Kasumi-1 (cell line): ENCODE data around the gene SORL1-AS1.

Experiments
- DNase-seq, 2 experiments: peaks; one replicate each; lab custom pipeline; 2025; lab: John Stamatoyannopoulos, UW

SORL1-AS1 gene

DNA sequence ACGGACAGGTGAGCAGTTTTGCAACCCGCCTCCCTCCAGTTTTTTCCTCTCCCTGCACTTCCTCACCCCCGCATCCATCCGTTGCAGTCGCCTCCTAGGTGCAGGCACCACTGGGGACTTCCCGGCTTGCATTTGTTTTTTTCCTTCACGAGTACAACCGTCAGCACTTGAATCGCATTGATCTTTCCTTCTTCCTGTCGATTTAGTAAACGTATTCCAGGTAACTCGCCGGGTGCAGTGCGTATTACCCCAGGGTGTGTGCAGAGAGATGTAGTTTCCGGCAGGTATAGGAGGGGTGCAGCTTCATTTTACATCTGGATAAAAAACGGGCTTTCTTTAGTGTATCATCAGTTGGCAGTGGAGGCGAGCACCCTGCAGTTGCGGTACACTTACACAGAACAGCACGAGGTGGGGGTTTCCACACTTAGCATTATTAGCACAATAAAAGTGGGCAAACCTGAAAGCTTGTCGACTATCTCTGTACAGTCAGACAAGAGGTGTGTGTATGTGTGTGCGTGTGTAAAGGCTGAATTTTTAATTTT is at the start of gene SORL1-AS1:
SORL1-AS1 (minus strand) TSS at position 359 of the 542 bp plus-strand sequence.
- peak in 1 of 2 experiments; percentile 33 for DNase-seq

DNA sequence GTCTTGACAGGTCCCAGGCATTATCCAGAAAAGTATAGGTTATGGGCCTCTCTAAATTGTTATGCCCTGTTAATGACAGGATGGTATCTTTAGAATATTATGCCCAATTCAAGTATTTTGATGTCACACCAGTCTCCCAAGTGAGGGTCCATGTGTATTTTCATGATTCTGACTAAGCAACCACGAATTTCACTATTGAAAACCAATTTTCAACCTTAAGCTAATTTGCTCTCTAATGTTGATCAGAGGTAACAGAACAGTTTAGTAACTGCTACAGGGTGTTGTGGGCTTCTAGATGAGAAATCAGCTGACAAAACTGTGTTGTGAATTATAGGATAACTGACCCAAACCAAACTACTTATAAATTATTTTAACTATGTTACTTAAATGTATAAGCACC is 48.0 kb upstream of the SORL1-AS1 start:
- no peak for DNase-seq

DNA sequence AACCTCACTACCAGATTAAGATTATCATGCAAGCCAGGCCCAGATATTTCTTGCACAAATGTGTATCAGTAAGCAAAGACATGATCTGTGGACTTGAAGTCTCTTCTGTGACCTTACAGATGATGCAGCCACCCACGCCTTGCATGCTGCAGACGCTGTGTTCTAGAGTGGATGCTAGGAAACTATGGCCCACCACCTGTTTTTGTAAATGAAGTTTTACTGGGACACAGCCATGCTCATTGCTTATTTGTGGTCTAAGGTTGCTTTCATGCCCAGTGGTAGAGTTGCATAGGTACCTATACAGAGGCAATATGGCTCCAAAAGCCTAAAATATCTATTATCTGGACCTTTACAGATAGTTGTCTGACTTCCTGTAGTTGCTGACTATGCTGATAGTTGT is 47.5 kb upstream of the SORL1-AS1 start:
- no peak for DNase-seq

DNA sequence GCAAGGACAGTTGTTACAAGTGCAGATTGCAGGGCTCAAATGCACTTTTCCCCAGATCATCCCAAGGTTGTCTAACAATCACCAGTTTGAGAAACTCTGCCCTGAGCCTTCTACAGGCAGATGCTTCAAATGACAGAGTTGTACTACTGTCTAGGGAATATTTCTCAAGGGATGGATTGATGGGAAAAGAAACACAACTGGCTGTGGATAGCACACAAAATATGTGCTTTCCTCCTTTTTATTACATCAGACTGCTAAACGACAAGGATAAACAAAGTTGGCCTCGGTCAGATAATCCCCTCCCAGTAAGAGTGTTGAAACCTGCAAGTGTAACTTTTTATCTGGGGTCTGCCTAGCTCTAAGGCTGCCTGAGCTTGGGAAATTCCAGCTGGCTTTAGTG is 46.6 kb upstream of the SORL1-AS1 start:
- no peak for DNase-seq

DNA sequence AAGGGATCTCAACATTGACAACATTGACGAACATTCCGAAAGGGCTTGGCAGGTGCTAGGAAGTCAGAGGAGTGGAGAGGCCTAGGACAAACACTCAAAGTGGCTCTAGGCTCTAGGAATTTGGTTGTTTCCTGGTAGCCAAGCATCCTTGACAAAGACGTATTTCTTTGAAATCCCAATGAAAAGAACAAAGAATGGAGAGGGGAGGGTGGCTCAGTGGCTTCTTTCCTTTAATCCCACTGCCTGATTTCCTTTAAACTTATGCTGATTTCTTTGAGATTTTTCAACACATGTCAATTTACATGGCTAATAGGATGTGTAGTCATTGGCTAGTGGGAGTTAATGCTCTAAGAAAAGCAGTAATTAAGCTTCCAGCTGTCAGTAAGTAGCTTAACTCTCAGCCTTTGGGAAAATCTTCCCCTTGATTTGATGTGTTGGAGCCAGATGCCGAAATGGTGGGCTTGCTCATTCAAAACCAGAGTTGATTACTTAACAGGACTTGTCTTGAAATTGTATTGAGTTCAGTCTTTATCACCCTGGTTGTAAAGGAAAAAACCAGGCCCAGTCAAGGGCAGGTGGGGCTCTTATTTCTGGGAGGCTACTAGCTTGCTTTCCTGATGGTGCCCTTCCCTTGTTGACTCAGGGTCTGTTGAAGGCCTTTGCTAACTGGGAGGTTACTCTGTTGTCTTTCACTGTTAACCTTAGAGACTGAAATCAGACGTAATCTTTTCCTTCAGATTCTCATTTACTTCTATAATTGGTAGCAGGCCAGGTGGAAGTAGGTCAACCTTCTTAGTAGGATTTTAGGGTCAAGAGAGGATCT is 44.6 kb upstream of the SORL1-AS1 start:
- no peak for DNase-seq

DNA sequence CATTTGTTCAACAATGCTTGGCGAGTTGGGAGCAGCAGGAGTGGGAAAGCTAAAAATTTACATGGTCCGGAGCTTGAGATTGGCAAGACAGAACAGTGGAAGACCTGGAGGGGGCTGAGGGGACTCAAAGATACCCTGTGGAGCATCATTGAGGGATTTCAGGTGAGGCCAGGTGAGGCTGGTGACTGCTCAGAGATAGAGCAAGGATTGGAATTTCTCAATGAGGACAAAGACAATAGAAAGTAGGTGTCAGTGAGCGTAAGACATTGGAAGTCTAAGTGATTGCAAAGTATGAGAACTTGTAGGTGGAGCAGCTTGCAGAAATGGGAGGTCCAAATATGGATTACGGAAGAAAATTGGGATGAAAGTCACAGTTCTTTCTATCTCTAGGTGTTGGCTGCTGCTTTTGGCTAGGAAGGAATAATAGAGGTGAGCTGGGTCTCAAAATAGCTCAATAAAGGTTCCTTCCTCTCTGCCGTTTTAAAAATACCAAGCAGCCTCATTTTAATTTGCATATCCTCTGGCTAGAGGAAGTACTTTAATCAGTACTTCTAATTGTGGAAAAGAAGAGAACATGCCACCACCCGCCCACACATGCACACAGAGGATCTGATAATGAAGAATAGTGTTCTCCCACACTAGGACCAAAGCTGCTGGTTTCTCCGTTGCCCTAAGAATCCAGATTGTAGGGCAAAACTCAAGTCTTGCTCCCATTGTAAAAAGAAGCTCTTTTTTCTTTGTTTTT is 41.8 kb upstream of the SORL1-AS1 start:
- DNase-seq: peak; percentile 27 to 34

DNA sequence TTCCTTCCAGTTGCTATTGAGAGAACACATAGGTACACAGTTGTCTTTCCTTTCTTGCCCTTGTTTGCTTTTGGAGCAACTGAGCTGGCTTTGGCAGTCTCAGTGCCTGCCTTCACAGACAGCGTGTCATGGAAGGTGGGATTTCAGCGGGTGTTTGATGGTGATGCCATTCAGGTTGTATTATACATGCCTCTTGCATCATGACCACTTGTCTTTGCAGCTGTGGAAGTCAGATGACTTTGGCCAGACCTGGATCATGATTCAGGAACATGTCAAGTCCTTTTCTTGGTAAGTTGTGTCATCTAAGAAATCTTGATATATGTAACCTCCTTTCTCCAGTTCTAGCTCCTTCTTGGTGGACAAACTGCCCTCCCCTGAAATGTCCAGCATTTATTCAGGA is 37.1 kb upstream of the SORL1-AS1 start:
- DNase-seq: no peak

DNA sequence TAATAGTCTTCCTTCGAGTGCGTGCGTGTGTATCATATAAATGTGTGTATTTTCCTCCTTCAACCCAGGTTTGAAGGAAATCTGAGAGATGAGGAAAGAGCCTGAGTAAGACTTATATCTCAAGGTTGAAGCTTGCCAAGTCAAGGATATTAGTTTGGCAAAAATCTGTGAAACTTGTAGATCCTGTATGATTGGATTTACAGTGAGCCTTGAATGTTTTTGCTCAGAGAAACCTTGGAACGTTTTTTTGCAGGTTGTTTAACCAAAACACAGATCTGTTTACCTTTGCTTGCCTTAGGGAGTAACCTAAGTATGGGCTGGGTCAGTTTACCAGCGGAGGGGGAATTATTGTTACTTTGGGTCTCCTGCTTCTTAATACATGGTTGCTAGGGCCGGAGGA is 35.9 kb upstream of the SORL1-AS1 start:
- DNase-seq: no peak

DNA sequence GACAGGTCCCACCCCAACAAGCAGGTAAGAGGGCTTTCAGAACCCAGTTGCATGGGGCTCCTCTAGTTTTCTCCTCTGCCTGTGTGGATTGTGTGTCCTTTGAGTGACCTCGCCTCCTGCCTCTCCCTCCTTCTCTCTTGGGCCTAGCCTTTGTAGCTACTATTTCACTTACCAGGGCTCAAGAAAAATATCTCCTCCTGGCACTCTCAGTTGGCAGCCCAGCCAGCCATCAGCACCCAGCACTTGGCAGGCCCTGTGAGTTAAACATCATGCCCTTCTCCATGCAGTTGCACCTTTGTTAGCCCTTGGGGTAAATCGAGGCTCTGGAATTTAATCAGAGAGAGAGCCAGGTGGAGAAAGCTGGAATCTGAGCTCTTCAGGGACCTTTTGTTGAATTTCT is 35.4 kb upstream of the SORL1-AS1 start:
- DNase-seq: no peak

DNA sequence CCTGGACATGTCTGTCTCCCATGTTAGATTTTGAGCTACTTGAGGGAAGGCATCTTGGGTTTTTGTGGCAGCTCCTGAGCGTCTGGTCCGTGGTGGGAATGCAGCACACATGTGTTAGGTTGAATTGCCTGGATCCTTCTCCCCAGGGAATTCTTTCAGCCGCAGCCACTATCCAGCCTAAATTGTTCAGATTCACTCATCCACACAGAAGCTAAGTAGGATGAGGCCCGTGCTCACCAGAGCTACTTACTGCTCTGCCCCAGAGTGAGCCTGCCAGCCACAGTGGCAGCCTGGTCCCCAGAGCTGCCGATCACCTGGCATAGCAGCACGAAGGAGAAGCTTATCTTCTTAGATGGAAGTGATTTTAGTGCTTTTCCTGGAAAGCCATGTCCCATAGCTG is 34.4 kb upstream of the SORL1-AS1 start:
- no peak for DNase-seq

DNA sequence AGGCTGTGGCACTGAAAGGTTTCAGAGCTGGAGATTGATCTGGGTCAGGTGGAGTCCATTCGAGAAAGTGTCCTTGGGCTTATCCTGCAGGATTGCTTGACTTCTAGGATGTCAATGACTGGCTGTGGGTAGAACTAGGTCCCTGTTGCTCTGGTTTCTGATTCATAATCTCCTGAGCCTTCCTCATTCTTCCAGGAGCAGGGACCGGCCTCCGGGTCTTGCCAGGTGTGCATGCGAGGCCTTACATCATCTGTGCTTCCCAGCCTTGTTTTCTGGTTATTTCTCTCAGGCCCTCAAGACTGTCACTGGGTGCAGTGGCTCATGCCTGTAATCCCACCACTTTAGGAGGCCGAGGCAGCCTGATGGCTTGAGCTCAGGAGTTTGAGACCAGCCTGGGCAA is 33.3 kb upstream of the SORL1-AS1 start:
- no peak for DNase-seq

DNA sequence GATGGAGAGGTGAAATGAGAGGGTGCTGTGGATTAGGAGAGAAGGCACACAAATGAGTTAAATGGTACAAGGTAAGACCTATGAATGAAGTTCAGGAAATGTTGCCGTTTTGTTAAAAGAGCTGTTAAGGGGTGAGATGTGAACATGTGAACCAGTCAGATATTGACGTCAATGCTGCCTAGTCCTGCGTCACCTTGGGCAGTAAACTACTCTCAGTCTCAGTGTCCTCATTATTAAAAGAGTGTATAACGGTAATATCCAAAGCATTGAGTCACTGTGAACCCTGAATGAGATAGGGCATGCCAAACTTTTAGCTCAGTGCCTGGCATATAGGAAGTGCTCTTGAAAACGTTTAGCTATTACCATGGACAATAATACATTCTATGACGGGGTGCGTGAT is 32.4 kb upstream of the SORL1-AS1 start:
- no peak for DNase-seq

DNA sequence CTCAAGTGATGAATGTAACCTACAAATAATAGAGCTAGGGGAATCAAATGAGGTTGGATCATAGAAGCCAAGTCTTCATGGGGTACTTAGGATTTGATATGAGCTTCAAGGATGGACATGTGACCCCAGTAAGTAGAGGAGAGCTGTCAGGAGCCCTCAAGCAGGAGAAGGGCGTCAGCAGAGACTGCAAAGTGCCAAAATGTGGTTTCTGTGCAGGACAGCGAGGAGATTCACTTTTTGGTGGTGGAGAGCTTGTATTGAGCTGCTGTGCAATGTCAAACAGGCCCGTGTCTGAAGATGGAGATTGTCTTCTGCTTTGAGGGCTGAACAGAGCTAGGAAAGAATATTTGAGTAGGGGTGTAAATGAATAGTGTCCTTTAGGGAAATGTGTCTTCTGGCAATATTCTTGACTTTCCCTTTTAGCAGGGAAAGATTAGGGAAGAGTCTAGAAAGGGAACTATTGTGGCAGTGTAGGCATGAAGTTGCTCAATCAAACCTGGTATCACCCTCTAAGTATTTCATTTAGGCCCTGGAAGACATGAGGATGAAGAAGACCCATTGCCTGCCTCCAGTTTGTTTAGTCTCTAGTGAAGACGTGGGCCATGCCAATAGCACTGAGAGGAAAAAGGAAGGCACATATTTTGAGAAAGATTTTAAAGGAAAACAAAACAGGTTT is 31.2 kb upstream of the SORL1-AS1 start:
- peak in 1 of 2 experiments; percentile 12 for DNase-seq

DNA sequence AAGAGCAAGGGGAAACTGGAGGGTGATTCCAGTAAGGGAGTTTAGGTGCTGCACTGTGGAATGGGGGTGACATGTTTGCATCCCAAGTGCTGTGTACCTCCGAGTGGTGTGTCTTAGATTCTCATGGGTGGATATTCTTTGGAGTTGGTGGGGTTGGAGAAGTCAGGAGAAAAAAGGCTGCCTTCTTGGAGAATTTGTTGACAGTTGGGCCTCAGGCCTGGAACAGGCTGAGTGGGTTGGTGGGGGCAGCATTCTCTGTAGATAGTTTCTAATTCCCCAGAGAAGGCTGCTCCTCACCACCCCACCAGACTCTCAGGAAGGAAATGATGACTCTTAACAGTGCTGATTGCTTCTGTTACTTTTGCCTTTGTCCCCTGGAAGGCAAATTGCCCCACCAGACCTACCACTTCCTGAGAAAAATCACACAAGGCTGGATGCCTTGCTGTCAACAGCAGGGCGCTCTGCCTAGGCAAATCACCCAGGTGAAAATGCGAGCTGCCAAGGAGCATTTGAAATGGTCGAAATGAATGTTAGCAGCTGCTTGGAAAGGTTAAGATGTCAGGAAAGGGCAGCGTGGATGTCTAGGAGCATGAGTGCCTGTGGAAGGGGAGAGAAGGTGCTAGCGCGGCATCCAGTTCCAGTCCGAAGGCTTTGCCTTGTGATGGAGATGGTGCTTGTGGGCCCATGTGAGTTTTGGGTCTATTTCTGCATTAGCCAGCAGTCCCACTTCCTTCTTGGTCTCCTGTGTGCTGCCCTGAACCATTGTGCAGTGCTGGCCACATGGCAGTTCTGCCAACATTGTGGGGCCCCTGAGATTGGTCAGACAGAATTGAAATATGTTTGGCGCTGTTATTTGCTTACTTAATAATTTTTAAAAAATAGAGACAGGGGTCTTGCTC is 29.7 kb upstream of the SORL1-AS1 start:
- peak; percentile 96 to 97 for DNase-seq

DNA sequence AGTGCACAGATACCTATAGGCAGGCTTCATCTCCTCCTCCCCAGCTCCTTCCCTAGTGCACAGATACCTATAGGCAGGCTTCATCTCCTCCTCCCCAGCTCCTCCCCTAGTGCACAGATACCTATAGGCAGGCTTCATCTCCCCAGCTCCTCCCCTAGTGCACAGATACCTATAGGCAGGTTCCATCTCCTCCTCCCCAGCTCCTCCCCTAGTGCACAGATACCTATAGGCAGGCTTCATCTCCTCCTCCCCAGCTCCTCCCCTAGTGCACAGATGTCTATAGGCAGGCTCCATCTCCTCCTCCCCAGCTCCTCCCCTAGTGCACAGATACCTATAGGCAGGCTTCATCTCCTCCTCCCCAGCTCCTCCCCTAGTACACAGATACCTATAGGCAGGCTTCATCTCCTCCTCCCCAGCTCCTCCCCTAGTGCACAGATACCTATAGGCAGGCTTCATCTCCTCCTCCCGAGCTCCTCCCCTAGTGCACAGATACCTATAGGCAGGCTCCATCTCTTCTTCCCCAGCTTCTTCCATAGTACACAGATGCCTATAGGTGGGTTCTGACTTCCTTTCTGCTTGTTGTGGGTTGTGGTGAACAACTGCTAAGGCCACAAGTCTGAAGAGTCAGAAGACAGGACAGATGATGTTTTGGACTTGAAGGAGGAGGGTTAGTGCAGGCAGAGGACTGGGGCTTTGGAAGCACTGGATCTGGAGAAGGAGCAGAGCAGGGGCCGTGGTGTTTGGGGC is 28.9 kb upstream of the SORL1-AS1 start:
- DNase-seq: peak; percentile 79 to 81

DNA sequence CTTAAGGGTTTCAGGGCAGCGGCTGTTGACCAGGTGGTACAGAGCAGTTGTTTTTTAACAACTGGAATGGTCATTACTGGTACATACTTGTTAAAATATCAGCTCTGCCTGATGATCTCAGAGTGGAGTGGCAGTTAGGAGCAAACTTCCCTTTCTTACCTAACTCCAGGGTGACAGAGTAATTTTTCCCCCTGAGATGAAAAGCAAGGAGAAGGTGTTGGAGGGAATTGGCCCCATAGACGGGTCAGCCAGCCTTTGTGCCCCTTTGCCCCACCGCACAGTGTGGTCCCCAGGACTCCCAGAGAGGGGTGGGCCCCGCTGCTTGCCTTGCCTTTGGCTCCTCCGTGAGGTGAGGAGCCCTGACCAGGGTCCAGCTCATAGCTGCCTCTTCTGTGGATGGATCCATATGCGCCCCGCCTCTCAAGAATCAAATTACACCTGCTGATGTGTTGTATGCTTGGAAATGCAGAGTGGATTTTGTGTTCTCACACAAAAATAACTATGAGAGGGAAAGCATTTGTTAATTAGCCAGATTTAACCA is 27.0 kb upstream of the SORL1-AS1 start:
- peak in 1 of 2 experiments; percentile 18 for DNase-seq

DNA sequence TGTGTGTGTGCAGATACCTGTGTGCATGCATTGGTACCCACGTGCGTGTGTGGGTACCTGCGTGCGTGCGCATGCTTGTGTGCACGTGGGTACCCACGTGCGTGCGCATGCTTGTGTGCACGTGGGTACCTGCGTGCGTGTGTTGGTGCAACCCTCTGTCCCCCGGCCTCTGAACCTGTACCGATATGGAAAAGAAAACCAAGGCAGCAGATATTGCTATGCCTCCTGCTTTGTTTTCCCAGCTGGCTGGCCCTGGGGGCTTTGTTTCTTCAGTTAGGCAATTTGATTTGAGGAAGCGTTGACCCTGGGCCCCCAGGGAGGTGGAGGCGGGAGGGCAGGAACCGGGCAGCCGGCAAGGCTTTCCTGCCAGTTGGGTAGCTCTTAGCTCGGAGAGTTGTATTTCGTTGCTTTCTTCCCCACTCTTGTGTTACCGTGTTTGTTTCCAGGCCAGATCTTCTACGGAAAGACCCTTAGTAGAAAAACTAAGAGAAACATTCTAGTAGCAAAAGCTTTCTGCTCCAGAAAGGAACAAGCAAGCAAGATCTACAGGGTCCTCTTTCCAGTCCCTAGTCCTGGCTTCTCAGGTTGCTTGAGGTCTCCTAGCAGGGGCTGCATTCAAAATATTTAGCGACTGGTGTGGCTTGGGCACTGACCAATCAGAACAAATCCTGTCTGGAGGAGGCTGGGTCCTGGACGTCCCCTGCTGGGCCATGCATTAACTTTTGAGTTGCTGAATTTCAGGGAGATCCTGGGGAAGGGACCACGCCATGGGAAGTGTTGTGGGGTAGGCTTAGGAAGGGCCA is 26.3 kb upstream of the SORL1-AS1 start:
- DNase-seq: peak; percentile 35 to 56

DNA sequence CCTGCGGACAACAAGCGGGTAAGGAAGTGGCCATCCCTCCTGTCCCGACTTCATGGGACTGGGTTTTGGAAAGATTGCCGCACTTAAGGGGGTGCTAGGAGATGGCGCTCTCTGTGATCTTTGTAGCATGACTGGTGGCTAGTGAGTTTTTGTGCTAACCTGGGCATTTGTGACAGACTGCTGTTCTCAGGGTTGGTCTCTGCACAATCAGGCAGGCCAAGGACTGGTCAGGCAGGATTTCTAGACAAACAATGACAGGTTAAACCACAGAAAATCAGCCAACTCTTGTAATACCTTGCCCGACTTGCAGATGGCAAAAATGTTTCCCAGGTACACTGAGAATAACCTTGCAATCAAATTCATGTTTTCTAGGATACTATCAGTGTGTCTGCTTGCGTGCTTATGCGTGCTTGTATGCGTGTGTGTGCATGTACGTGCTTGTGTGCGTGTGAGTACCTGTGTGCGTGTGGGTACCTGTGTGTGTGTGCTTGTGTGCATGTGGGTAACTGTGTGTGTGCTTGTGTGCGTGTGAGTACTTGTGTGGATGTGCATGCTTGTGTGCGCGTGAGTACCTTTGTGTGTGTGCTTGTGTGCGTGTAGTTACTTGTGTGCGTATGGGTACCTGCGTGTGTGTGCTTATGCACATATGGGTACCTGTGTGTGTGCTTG is 25.6 kb upstream of the SORL1-AS1 start:
- no peak for DNase-seq
